Liver (tissue), 9 donors: ENCODE data around the gene RIC1. TPM values are rescaled to one million over a fixed set of nuclear protein-coding genes. Genes with fewer than 3 reads are reported as not detected.

Source experiments
- DNase-seq: peaks from one replicate; pipeline ENCODE4 v3.0.0-alpha.2; 2017; ENCODE audit warnings: low spot score
- H3K27ac ChIP-seq, 2 donors: one replicate each; pipeline ENCODE4 v1.7.0; 2013; ENCODE audit warnings: inconsistent platforms in 2 of 2, low read length in 2 of 2, control low read depth in 1 of 2, low read depth in 1 of 2, mild to moderate bottlenecking in 1 of 2
- H3K27me3 ChIP-seq, 4 donors: one replicate each; pipeline versions ENCODE4 v1.6.1 to v1.7.0; 2013; ENCODE audit warnings: low read length in 3 of 4, inconsistent platforms in 1 of 4, mild to moderate bottlenecking in 1 of 4, moderate library complexity in 1 of 4; ENCODE audit not compliant: control insufficient read depth in 4 of 4, insufficient read depth in 4 of 4
- H3K36me3 ChIP-seq, 4 donors: one replicate each; pipeline versions ENCODE4 v1.6.1 to v1.7.0; 2013; ENCODE audit warnings: low read length in 3 of 4, mild to moderate bottlenecking in 3 of 4, low read depth in 1 of 4, moderate library complexity in 1 of 4; ENCODE audit not compliant: control insufficient read depth in 4 of 4, insufficient read depth in 3 of 4
- H3K4me1 ChIP-seq, 4 donors: one replicate each; pipeline versions ENCODE4 v1.6.1 to v1.7.0; 2013; ENCODE audit warnings: low read length in 3 of 4, mild to moderate bottlenecking in 3 of 4, moderate library complexity in 1 of 4; ENCODE audit not compliant: control insufficient read depth in 4 of 4, insufficient read depth in 4 of 4
- H3K4me3 ChIP-seq, 3 donors: one replicate each; pipeline versions ENCODE4 v1.6.1 to v1.7.0; 2013; ENCODE audit warnings: low read length in 3 of 3, control low read depth in 1 of 3, low read depth in 1 of 3, mild to moderate bottlenecking in 1 of 3
- H3K9ac ChIP-seq, 2 donors: one replicate each; pipeline ENCODE4 v1.7.0; 2013; ENCODE audit warnings: low read length in 2 of 2, mild to moderate bottlenecking in 2 of 2, moderate library complexity in 2 of 2, control low read depth in 1 of 2, low read depth in 1 of 2
- H3K9me3 ChIP-seq, 4 donors: one replicate each; pipeline versions ENCODE4 v1.6.1 to v1.7.0; 2013; ENCODE audit warnings: low read length in 3 of 4; ENCODE audit not compliant: control insufficient read depth in 4 of 4
- CTCF ChIP-seq: fragments of 150-350 bp; IDR thresholded peaks from 2 replicates; pipeline ENCODE4 v1.5.1; 2017; ENCODE audit warnings: improper control_type of control experiment, low read depth, low read length; ENCODE audit not compliant: missing input control
- EGR1 ChIP-seq, 2 donors: IDR thresholded peaks; 2 replicates each; pipeline ENCODE4 v1.6.1; 2016 to 2018; ENCODE audit warnings: antibody characterized with exemption in 2 of 2, low read depth in 2 of 2
- FOXA1 ChIP-seq: IDR thresholded peaks from 2 replicates; pipeline ENCODE4 v1.6.1; 2016; ENCODE audit warnings: antibody characterized with exemption
- FOXA2 ChIP-seq: IDR thresholded peaks from 2 replicates; pipeline ENCODE4 v1.6.1; 2016; ENCODE audit warnings: antibody characterized with exemption
- GABPA ChIP-seq, 2 donors: IDR thresholded peaks in 1 of 2; conservative IDR thresholded peaks in 1 of 2; 2 replicates each; pipeline ENCODE4 v1.6.1; 2016; ENCODE audit warnings: antibody characterized with exemption in 2 of 2, mild to moderate bottlenecking in 1 of 2, moderate library complexity in 1 of 2
- HNF4G ChIP-seq: IDR thresholded peaks from 2 replicates; pipeline ENCODE4 v1.6.1; 2016; ENCODE audit warnings: antibody characterized with exemption
- JUND ChIP-seq, 2 donors: IDR thresholded peaks; 2 replicates each; pipeline ENCODE4 v1.6.1; 2016; ENCODE audit warnings: antibody characterized with exemption in 2 of 2
- MAX ChIP-seq: IDR thresholded peaks from 2 replicates; pipeline ENCODE4 v1.6.1; 2016; ENCODE audit warnings: antibody characterized with exemption
- NR2F2 ChIP-seq: IDR thresholded peaks from 2 replicates; pipeline ENCODE4 v1.6.1; 2016; ENCODE audit warnings: antibody characterized with exemption
- RAD21 ChIP-seq, 2 donors: IDR thresholded peaks; 2 replicates each; pipeline ENCODE4 v1.6.1; 2016; ENCODE audit warnings: antibody characterized with exemption in 2 of 2, mild to moderate bottlenecking in 2 of 2
- RXRA ChIP-seq, 2 donors: IDR thresholded peaks; 2 replicates each; pipeline ENCODE4 v1.6.1; 2017 to 2018; ENCODE audit warnings: antibody characterized with exemption in 2 of 2, mild to moderate bottlenecking in 1 of 2
- TAF1 ChIP-seq: conservative IDR thresholded peaks from 2 replicates; pipeline ENCODE4 v1.6.1; 2016; ENCODE audit warnings: antibody characterized with exemption, mild to moderate bottlenecking
- YY1 ChIP-seq: IDR thresholded peaks from 2 replicates; pipeline ENCODE4 v1.6.1; 2016; ENCODE audit warnings: antibody characterized with exemption, mild to moderate bottlenecking
- WGBS: extraction: QIAGEN DNeasy Blood & Tissue Kit; methylation state at CpG from one replicate; pipeline ENCODE4 v1.1.7; 2013; 5-methylcytosine and 5-hydroxymethylcytosine counted together
- polyA plus RNA-seq, 2 donors: library from polyadenylated mRNA; stranded (reverse) in 1 of 2; unstranded in 1 of 2; fragments of 200-250 nt in 1 of 2; fragments of >200 nt in 1 of 2; fragmentation: Nextera tagmentation in 1 of 2; extraction: Ambion mirVana in 1 of 2; gene quantifications; one replicate each; pipeline versions ENCODE4 v1.2.1 to v1.2.3, GENCODE V29; 2013 to 2015
- total RNA-seq, 2 donors: library from RNA; depleted of rRNA; stranded (reverse); fragments of >200 nt; gene quantifications; one replicate each; pipeline ENCODE4 v1.2.3, GENCODE V29; 2014
- TF ChIP-seq, protein P1 (sequence below): IDR thresholded peaks from 2 replicates; pipeline ENCODE4 v1.6.1; 2016; ENCODE audit warnings: antibody characterized with exemption, mild to moderate bottlenecking
- TF ChIP-seq, protein P2 (sequence below): IDR thresholded peaks from 2 replicates; pipeline ENCODE4 v1.6.1; 2016; ENCODE audit warnings: antibody characterized with exemption
- donor health status: healthy.
- donor health status: healthy.
- donor health status: healthy.
- donor health status: healthy.
- donor health status: healthy.

The RIC1 gene
- total and polyA plus RNA-seq, 4 donors = 4.1 to 25.8 (median 9.8) TPM

GRCh38 chr9:5743109-5743508 lies 114.2 kb downstream of the RIC1 start:
- H3K36me3 ChIP-seq = peaks cover 2 to 33% (median 12%) of the 10 kb centered on the region in 4 donors
- H3K27me3 ChIP-seq = no peaks in the 10 kb centered on the region
- H3K9me3 ChIP-seq = no peaks in the 10 kb centered on the region
- no peak overlapping the region for H3K27ac ChIP-seq
- WGBS = 97% methylated on average over 3 of the region's 3 CpGs
- no peak for TF ChIP-seq RXRA (IDR thresholded peaks at IDR 0.05)
- no peak for TF ChIP-seq TAF1
- TF ChIP-seq CTCF = no peak
- no peak for TF ChIP-seq YY1
- no peak for TF ChIP-seq NR2F2
- TF ChIP-seq EGR1 (IDR thresholded peaks at IDR 0.05; ENCODE audit: low read depth in 2 of 2) = no peak
- TF ChIP-seq MAX = no peak
- TF ChIP-seq FOXA2 = no peak
- no peak for TF ChIP-seq JUND (IDR thresholded peaks at IDR 0.05)
- TF ChIP-seq, protein P1, sequence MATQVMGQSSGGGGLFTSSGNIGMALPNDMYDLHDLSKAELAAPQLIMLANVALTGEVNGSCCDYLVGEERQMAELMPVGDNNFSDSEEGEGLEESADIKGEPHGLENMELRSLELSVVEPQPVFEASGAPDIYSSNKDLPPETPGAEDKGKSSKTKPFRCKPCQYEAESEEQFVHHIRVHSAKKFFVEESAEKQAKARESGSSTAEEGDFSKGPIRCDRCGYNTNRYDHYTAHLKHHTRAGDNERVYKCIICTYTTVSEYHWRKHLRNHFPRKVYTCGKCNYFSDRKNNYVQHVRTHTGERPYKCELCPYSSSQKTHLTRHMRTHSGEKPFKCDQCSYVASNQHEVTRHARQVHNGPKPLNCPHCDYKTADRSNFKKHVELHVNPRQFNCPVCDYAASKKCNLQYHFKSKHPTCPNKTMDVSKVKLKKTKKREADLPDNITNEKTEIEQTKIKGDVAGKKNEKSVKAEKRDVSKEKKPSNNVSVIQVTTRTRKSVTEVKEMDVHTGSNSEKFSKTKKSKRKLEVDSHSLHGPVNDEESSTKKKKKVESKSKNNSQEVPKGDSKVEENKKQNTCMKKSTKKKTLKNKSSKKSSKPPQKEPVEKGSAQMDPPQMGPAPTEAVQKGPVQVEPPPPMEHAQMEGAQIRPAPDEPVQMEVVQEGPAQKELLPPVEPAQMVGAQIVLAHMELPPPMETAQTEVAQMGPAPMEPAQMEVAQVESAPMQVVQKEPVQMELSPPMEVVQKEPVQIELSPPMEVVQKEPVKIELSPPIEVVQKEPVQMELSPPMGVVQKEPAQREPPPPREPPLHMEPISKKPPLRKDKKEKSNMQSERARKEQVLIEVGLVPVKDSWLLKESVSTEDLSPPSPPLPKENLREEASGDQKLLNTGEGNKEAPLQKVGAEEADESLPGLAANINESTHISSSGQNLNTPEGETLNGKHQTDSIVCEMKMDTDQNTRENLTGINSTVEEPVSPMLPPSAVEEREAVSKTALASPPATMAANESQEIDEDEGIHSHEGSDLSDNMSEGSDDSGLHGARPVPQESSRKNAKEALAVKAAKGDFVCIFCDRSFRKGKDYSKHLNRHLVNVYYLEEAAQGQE = no peak
- TF ChIP-seq GABPA (IDR thresholded peaks at IDR 0.05 in 1 of 2, conservative IDR thresholded peaks at IDR 0.05 in 1 of 2) = no peak
- no peaks in the 10 kb centered on the region for H3K4me1 ChIP-seq
- DNase-seq = no peak
- H3K9ac ChIP-seq = no peak overlapping the region
- H3K4me3 ChIP-seq = no peak overlapping the region

DNA sequence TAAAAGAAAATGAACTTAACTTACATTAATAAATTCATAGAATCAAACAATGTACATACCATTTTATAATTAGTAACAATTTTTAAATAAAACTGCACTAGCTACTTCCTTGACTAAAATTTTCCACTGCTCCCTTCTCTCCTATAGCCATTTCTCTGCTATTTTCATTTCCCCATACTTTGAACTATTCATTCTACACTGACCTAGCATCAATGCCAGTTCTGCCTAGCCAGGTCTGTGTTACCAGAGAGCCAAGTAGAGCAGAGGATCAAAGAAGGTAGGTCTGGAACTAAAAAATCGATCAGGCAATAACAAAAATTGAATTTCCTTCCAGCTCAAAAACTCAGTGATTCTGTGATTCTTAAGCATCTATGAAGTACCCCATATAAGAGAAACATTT lies 119.5 kb downstream of the RIC1 start:
- no peak for DNase-seq
- TF ChIP-seq NR2F2 (no peak), HNF4G (no peak), JUND (IDR thresholded peaks at IDR 0.05) (no peak), RAD21 (IDR thresholded peaks at IDR 0.05) (no peak), CTCF (no peak), RXRA (IDR thresholded peaks at IDR 0.05) (no peak), YY1 (no peak), FOXA1 (no peak), MAX (no peak), EGR1 (IDR thresholded peaks at IDR 0.05; ENCODE audit: low read depth in 2 of 2) (no peak), TAF1 (no peak)
- TF ChIP-seq, protein P1 = no peak
- TF ChIP-seq, protein P2, sequence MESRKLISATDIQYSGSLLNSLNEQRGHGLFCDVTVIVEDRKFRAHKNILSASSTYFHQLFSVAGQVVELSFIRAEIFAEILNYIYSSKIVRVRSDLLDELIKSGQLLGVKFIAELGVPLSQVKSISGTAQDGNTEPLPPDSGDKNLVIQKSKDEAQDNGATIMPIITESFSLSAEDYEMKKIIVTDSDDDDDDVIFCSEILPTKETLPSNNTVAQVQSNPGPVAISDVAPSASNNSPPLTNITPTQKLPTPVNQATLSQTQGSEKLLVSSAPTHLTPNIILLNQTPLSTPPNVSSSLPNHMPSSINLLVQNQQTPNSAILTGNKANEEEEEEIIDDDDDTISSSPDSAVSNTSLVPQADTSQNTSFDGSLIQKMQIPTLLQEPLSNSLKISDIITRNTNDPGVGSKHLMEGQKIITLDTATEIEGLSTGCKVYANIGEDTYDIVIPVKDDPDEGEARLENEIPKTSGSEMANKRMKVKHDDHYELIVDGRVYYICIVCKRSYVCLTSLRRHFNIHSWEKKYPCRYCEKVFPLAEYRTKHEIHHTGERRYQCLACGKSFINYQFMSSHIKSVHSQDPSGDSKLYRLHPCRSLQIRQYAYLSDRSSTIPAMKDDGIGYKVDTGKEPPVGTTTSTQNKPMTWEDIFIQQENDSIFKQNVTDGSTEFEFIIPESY = no peak
- no peak overlapping the region for H3K9ac ChIP-seq
- H3K4me3 ChIP-seq = no peak overlapping the region
- H3K27me3 ChIP-seq = no peaks in the 10 kb centered on the region
- peaks cover 0 to 3% (median 0%) of the 10 kb centered on the region in 4 donors for H3K4me1 ChIP-seq
- no peak overlapping the region for H3K27ac ChIP-seq
- peaks cover 2 to 27% (median 11%) of the 10 kb centered on the region in 4 donors for H3K36me3 ChIP-seq
- 97% methylated on average over 1 of the region's 1 CpG for WGBS
- H3K9me3 ChIP-seq = no peaks in the 10 kb centered on the region
